GM12878 (cell line): ENCODE data around the gene AADAT. TPM values are rescaled to one million over a fixed set of nuclear protein-coding genes. Genes with fewer than 3 reads are reported as not detected.

Source experiments
- ATAC-seq: fragments of 200-7000 bp; cut with Tn5 transposase; 3 replicates; pipeline ENCODE4 v1.9.1; 2020; ENCODE audit warnings: mild to moderate bottlenecking, moderate library complexity
- BruUV-seq: library from RNA; stranded (reverse); fragments of 400-500 nt; replicated peaks from 2 replicates; lab custom pipeline; 2021; lab: Mats Ljungman, UMichigan
- CTCF ChIA-PET: fragments of 300-600 bp; sonication (Branson Sonifier 250); formaldehyde crosslinking; extraction: SDS; loops from one replicate; lab custom pipeline; 2021; ENCODE audit warnings: inconsistent platforms; lab: Yijun Ruan, JAX
- POLR2A ChIA-PET: fragments of 350-600 bp; formaldehyde crosslinking; extraction: SDS; loops from one replicate; lab custom pipeline; 2021; ENCODE audit warnings: inconsistent platforms; lab: Charles Lee
- RAD21 ChIA-PET: fragments of 300-600 bp; sonication (Branson Sonifier 250); formaldehyde crosslinking; loops from one replicate; lab custom pipeline; 2023; ENCODE audit warnings: antibody characterized with exemption; ENCODE audit not compliant: unreplicated experiment; lab: Charles Lee
- SMC1A ChIA-PET: fragments of 300-600 bp; sonication (Branson Sonifier 250); formaldehyde crosslinking; loops from one replicate; lab custom pipeline; 2023; ENCODE audit not compliant: unreplicated experiment, uncharacterized antibody; lab: Charles Lee
- DNase-seq: peaks from one replicate; pipeline ENCODE4 v3.0.0-alpha.2; 2011; ENCODE audit warnings: low read depth, low spot score
- FAIRE-seq: peaks from 3 replicates; lab custom pipeline; 2011; peaks lifted over from hg19 to GRCh38; lab: Jason Lieb, UNC
- H2AFZ ChIP-seq: 2 replicates; pipeline ENCODE4 v1.6.0; 2011; ENCODE audit warnings: low read depth, low read length, control low read depth; ENCODE audit not compliant: control insufficient read depth
- H3K27ac ChIP-seq: 2 replicates; pipeline ENCODE4 v1.5.1; 2011; ENCODE audit warnings: control low read depth; ENCODE audit not compliant: control insufficient read depth, insufficient read depth
- H3K27me3 ChIP-seq, 2 experiments: replicated peaks in 1 of 2; 2 replicates each; pipeline versions ENCODE4 v1.6.0 to v1.6.1; 2011; ENCODE audit warnings: low read length in 1 of 2; ENCODE audit not compliant: control insufficient read depth in 2 of 2, insufficient read depth in 2 of 2
- H3K36me3 ChIP-seq, 2 experiments: 2 replicates each; pipeline ENCODE4 v1.5.1; 2011; ENCODE audit warnings: low read length in 1 of 2; ENCODE audit not compliant: control insufficient read depth in 2 of 2, insufficient read depth in 2 of 2
- H3K4me1 ChIP-seq: 2 replicates; pipeline ENCODE4 v1.6.1; 2011; ENCODE audit warnings: mild to moderate bottlenecking, low read length, moderate library complexity, mixed read lengths; ENCODE audit not compliant: control insufficient read depth, insufficient read depth
- H3K4me2 ChIP-seq: 2 replicates; pipeline ENCODE4 v1.6.0; 2011; ENCODE audit warnings: control low read depth; ENCODE audit not compliant: control insufficient read depth, insufficient read depth
- H3K4me3 ChIP-seq: fragments of 200-600 bp; sonication (generic); 2 replicates; pipeline ENCODE4 v1.5.1; 2016
- H3K79me2 ChIP-seq: 2 replicates; pipeline ENCODE4 v1.6.0; 2011; ENCODE audit warnings: low read length; ENCODE audit not compliant: control insufficient read depth, insufficient read depth
- H3K9ac ChIP-seq: 2 replicates; pipeline ENCODE4 v1.8.0; 2011; ENCODE audit warnings: low read length, control low read depth, mixed read lengths; ENCODE audit not compliant: control insufficient read depth, insufficient read depth
- H3K9me3 ChIP-seq: replicated peaks from 3 replicates; pipeline ENCODE4 v1.5.1; 2011; ENCODE audit warnings: mild to moderate bottlenecking, low read length; ENCODE audit not compliant: control insufficient read depth, insufficient read depth
- H4K20me1 ChIP-seq: 2 replicates; pipeline ENCODE4 v1.6.0; 2011; ENCODE audit not compliant: control insufficient read depth, insufficient read depth
- ATF2 ChIP-seq: IDR thresholded peaks from 2 replicates; pipeline ENCODE4 v1.6.1; 2012; ENCODE audit warnings: low read length, inconsistent platforms
- BCLAF1 ChIP-seq: fragments of 450-650 bp; IDR thresholded peaks from 2 replicates; pipeline ENCODE4 v1.6.1; 2017; ENCODE audit warnings: antibody characterized with exemption, mild to moderate bottlenecking, moderate library complexity
- CHD1 ChIP-seq: IDR thresholded peaks from 2 replicates; pipeline ENCODE4 v1.6.1; 2012; ENCODE audit warnings: low read depth, low read length, improper control_type of control experiment
- ESRRA ChIP-seq: IDR thresholded peaks from 2 replicates; pipeline ENCODE4 v1.6.1; 2012; ENCODE audit warnings: mild to moderate bottlenecking, low read length, improper control_type of control experiment
- EZH2 ChIP-seq: IDR thresholded peaks from 2 replicates; pipeline ENCODE4 v1.6.1; 2012; ENCODE audit warnings: low read depth, mild to moderate bottlenecking, control low read depth, inconsistent platforms, low read length, borderline replicate concordance; ENCODE audit not compliant: control insufficient read depth
- IKZF2 ChIP-seq, 2 experiments: fragments of 450-650 bp; IDR thresholded peaks; 2 replicates each; pipeline ENCODE4 v1.6.1; 2017; ENCODE audit warnings: mild to moderate bottlenecking in 2 of 2, moderate library complexity in 2 of 2
- KLF5 ChIP-seq: fragments of 450-650 bp; IDR thresholded peaks from 2 replicates; pipeline ENCODE4 v1.6.1; 2014; ENCODE audit warnings: mild to moderate bottlenecking; ENCODE audit not compliant: partially characterized antibody
- MTA3 ChIP-seq: IDR thresholded peaks from 2 replicates; pipeline ENCODE4 v1.6.1; 2012; ENCODE audit warnings: low read length, inconsistent platforms, borderline replicate concordance
- NBN ChIP-seq: fragments of 450-650 bp; IDR thresholded peaks from 2 replicates; pipeline ENCODE4 v1.6.1; 2016
- NFYA ChIP-seq: IDR thresholded peaks from 2 replicates; pipeline ENCODE4 v1.6.1; 2011; ENCODE audit warnings: low read depth, mild to moderate bottlenecking, low read length, improper control_type of control experiment, borderline replicate concordance
- NKRF ChIP-seq: fragments of 450-650 bp; conservative IDR thresholded peaks from 2 replicates; pipeline ENCODE4 v1.6.1; 2017; ENCODE audit warnings: mild to moderate bottlenecking, moderate library complexity
- NRF1 ChIP-seq: conservative IDR thresholded peaks from 2 replicates; pipeline ENCODE4 v1.6.1; 2011; ENCODE audit warnings: mild to moderate bottlenecking, low read depth, low read length, improper control_type of control experiment
- PBX3 ChIP-seq: IDR thresholded peaks from 2 replicates; pipeline ENCODE4 v1.6.1; 2011; ENCODE audit warnings: mild to moderate bottlenecking, low read depth, low read length, moderate library complexity; ENCODE audit not compliant: insufficient replicate concordance
- SIX5 ChIP-seq: IDR thresholded peaks from 2 replicates; pipeline ENCODE4 v1.6.1; 2011; ENCODE audit warnings: mild to moderate bottlenecking, low read depth, low read length, moderate library complexity; ENCODE audit not compliant: severe bottlenecking
- SMC3 ChIP-seq: IDR thresholded peaks from 2 replicates; pipeline ENCODE4 v1.6.1; 2011; ENCODE audit warnings: low read length, improper control_type of control experiment, borderline replicate concordance
- TCF7 ChIP-seq: IDR thresholded peaks from 2 replicates; pipeline ENCODE4 v1.6.1; 2014; ENCODE audit warnings: antibody characterized with exemption, borderline replicate concordance
- ZSCAN29 ChIP-seq: fragments of 450-650 bp; IDR thresholded peaks from 2 replicates; pipeline ENCODE4 v1.6.1; 2017; ENCODE audit warnings: mild to moderate bottlenecking, moderate library complexity
- WGBS: methylation state at CpG from one replicate; pipeline ENCODE4 v1.1.6; 2016; ENCODE audit warnings: low lambda C conversion rate; ENCODE audit not compliant: insufficient replicate concordance, insufficient coverage; ENCODE audit errors: missing lambda C conversion rate; 5-methylcytosine and 5-hydroxymethylcytosine counted together
- in situ Hi-C: fragments of 300-500 bp; cut with MboI; formaldehyde crosslinking; loops from 9 replicates; pipeline ENCODE4 v1.14.3; 2018; ENCODE audit warnings: mixed read lengths
- intact Hi-C: fragments of 100-400 bp; cut with micrococcal nuclease; formaldehyde crosslinking; loops from one replicate; pipeline ENCODE4 v1.14.2; 2022; ENCODE audit not compliant: unreplicated experiment
- polyA plus RNA-seq, 11 experiments: library from polyadenylated mRNA; depleted of rRNA in 4 of 11; unstranded in 6 of 11; stranded (reverse) in 5 of 11; fragments of >200 nt; fragmentation: Nextera tagmentation in 4 of 11; fragmentation: Illumina TruSeq in 1 of 11; extraction: Ambion mirVana in 4 of 11; extraction: Trizol in 1 of 11; gene quantifications; 1 replicate in 1 of 11; 2 replicates in 10 of 11; pipeline versions ENCODE4 v1.2.1 to v1.2.3, GENCODE V29; 2011 to 2016; ENCODE audit warnings: inconsistent platforms in 2 of 11, missing spikeins in 2 of 11, low read depth in 1 of 11
- total RNA-seq, 4 experiments: library from RNA; depleted of rRNA in 3 of 4; stranded (reverse); fragments of >200 nt in 3 of 4; fragmentation: Illumina TruSeq in 1 of 4; extraction: Trizol in 1 of 4; gene quantifications; 2 replicates each; pipeline versions ENCODE4 v1.2.1 to v1.2.3, GENCODE V29; 2013 to 2021

The AADAT gene
- total and polyA plus RNA-seq, 10 of the 15 experiments (the other 5 are each of a cell fraction or from before 2014, with no cell fraction given), result not detected

GRCh38 chr4:170106900-170107299 is 17.1 kb upstream of the AADAT start (continued):
- no peak for TF ChIP-seq ZSCAN29

GRCh38 chr4:170102426-170102825 is 12.7 kb upstream of the AADAT start:
- DNase-seq (no peak), ATAC-seq (no peak), FAIRE-seq (no peak)
- Histone ChIP-seq H2AFZ (no peak overlapping the region), H3K27me3 (no peaks in the 10 kb centered on the region; a peak in 1 of 4 replicates), H3K9me3 (no peaks in the 10 kb centered on the region), H3K79me2 (no peaks in the 10 kb centered on the region), H3K36me3 (no peaks in the 10 kb centered on the region), H3K4me3 (no peak overlapping the region), H3K4me2 (no peak overlapping the region), H3K9ac (no peak overlapping the region), H3K4me1 (no peaks in the 10 kb centered on the region), H4K20me1 (no peaks in the 10 kb centered on the region), H3K27ac (no peak overlapping the region)
- RAD21 ChIA-PET, result no interaction called here
- in situ Hi-C loops, result no loop called here
- POLR2A ChIA-PET, result no interaction called here
- CTCF ChIA-PET, result no interaction called here
- BruUV-seq, result no TSS peak
- SMC1A ChIA-PET, result interaction anchor here (0.7 to 0.9 kb wide), 2 partner anchors 15 to 1318 kb away, joined by 3 read pairs; no protein-coding TSS in a partner anchor
- 0% methylated on average over 1 of the region's 1 CpG for WGBS
- intact Hi-C loops, result no loop called here
- no peak for TF ChIP-seq NRF1
- TF ChIP-seq IKZF2 (IDR thresholded peaks at IDR 0.05), result no peak
- no peak for TF ChIP-seq MTA3
- no peak for TF ChIP-seq NKRF
- no peak for TF ChIP-seq NFYA
- no peak for TF ChIP-seq ATF2
- no peak for TF ChIP-seq SIX5
- no peak for TF ChIP-seq NBN
- TF ChIP-seq ESRRA, result no peak
- TF ChIP-seq BCLAF1, result no peak
- TF ChIP-seq CHD1, result no peak
- no peak for TF ChIP-seq SMC3
- no peak for TF ChIP-seq EZH2
- no peak for TF ChIP-seq PBX3
- TF ChIP-seq KLF5, result no peak
- TF ChIP-seq TCF7, result no peak
